Tracheal epithelial cell (primary cell): ENCODE results near the gene CDC6. TPM values are rescaled to one million over a fixed set of nuclear protein-coding genes. Genes with fewer than 3 reads are reported as not detected.

Source experiments
- total RNA-seq: library from RNA; depleted of rRNA; stranded (reverse); fragments of >200 nt; gene quantifications from 2 replicates; pipeline ENCODE4 v1.2.1, GENCODE V29; 2014

The CDC6 gene, protein sequence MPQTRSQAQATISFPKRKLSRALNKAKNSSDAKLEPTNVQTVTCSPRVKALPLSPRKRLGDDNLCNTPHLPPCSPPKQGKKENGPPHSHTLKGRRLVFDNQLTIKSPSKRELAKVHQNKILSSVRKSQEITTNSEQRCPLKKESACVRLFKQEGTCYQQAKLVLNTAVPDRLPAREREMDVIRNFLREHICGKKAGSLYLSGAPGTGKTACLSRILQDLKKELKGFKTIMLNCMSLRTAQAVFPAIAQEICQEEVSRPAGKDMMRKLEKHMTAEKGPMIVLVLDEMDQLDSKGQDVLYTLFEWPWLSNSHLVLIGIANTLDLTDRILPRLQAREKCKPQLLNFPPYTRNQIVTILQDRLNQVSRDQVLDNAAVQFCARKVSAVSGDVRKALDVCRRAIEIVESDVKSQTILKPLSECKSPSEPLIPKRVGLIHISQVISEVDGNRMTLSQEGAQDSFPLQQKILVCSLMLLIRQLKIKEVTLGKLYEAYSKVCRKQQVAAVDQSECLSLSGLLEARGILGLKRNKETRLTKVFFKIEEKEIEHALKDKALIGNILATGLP
- 3.2 and 6.5 TPM in 2 replicates for total RNA-seq

GRCh38 chr17:40287494-40288369 is at the start of gene CDC6:
TSS of gene CDC6 (plus strand) at chr17:40287879. CDS start at chr17:40289421, 1,542 bp downstream.

DNA sequence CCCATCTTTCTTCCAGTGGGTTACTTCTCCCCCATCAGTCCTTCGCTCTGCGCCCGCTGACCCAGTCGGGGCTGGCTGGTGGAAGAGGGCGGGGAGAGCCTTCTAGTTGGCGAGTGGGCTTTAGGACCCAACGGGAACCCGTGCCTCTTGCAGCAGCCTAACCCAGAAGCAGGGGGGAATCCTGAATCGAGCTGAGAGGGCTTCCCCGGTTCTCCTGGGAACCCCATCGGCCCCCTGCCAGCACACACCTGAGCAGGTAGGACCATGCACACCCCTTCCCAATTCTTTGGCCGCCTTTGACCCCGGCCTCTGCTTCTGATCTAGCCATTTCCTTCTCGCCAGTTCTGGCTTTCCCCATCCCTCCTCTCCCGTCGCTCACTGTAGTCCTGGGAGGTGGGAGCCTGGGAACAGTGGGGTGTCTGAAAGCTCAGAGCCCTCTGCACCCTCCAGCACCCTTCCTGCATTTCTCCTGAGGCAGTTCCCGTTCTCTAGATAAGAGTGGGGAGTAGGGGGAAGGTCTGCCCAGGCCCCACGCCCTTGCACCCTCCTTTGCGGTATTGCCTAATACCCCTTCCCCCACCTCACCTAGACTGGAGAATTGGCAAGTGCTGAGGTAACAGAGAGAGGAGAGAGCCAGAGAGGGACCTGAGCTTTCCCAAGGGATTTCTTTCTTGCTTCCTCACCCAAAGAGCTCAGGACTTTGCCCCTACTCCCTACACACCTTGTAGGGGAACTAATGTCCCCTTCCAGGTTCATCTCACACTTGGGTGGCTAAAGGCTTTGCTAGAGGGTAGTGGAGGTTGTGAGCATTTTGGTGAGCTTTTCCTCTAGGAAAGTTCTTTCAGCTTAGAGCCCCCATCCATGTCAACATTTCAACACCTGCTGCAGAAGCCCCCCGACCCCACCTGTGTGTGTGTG is 21.6 kb downstream of the CDC6 start, which contains the start of gene RARA:
TSS of gene RARA (plus strand) at position 150 of the 918 bp plus-strand sequence. CDS start 22,039 bp downstream, outside the sequence.

Other genes with a start within 250 kb of the CDC6 start
- gene MED24, start 233.5 kb upstream of the CDC6 start, total RNA-seq = 26.5 and 38.2 TPM in 2 replicates
- 8.1 and 8.9 TPM in 2 replicates for gene THRA, start 224.9 kb upstream of the CDC6 start, total RNA-seq
- 0.72 and 1.9 TPM in 2 replicates for gene NR1D1, start 187.3 kb upstream of the CDC6 start, total RNA-seq
- gene MSL1, start 165.9 kb upstream of the CDC6 start, total RNA-seq = 23.9 and 32.0 TPM in 2 replicates
- 10.4 and 14.5 TPM in 2 replicates for gene CASC3, start 147.3 kb upstream of the CDC6 start, total RNA-seq
- 9.6 and 61.4 TPM in 2 replicates for gene RAPGEFL1, start 110.4 kb upstream of the CDC6 start, total RNA-seq
- 7.0 and 7.7 TPM in 2 replicates for gene WIPF2, start 68.6 kb upstream of the CDC6 start, total RNA-seq
- gene RARA, start 21.3 kb downstream of the CDC6 start, total RNA-seq = 3.0 and 3.6 TPM in 2 replicates
- gene GJD3, start 76.9 kb downstream of the CDC6 start, total RNA-seq = not detected in 2 replicates
- 1.9 and 8.2 TPM in 2 replicates for gene TOP2A, start 130.0 kb downstream of the CDC6 start, total RNA-seq
- gene IGFBP4, start 155.6 kb downstream of the CDC6 start, total RNA-seq = 18.6 and 29.2 TPM in 2 replicates
- gene TNS4, start 213.7 kb downstream of the CDC6 start, total RNA-seq = 34.2 and 56.5 TPM in 2 replicates